Loucy (cell line): ENCODE data around the gene KRT35.

Source experiments
- H2AFZ ChIP-seq: fragments of 200-600 bp; sonication (generic); 2 replicates; pipeline ENCODE4 v1.6.0; 2016; ENCODE audit warnings: antibody characterized with exemption, mild to moderate bottlenecking, low read length, moderate library complexity
- H3F3A ChIP-seq: fragments of 200-600 bp; 2 replicates; pipeline ENCODE4 v1.6.0; 2016; ENCODE audit warnings: antibody characterized with exemption, low read depth, mild to moderate bottlenecking
- H3K27me3 ChIP-seq: fragments of 200-600 bp; sonication (generic); 2 replicates; pipeline ENCODE4 v1.6.1; 2014; ENCODE audit warnings: low read length, mild to moderate bottlenecking; ENCODE audit not compliant: insufficient read depth, poor library complexity, severe bottlenecking
- H3K36me3 ChIP-seq: fragments of 200-600 bp; sonication (generic); 2 replicates; pipeline ENCODE4 v1.6.1; 2016; ENCODE audit warnings: low read length; ENCODE audit not compliant: insufficient read depth
- H3K4me1 ChIP-seq: fragments of 200-600 bp; sonication (generic); 2 replicates; pipeline ENCODE4 v1.5.1; 2014; ENCODE audit warnings: low read length, mild to moderate bottlenecking; ENCODE audit not compliant: insufficient read depth, poor library complexity, severe bottlenecking
- H3K4me2 ChIP-seq: fragments of 200-600 bp; sonication (generic); 2 replicates; pipeline ENCODE4 v1.6.0; 2014; ENCODE audit warnings: antibody characterized with exemption, low read length, low read depth, mild to moderate bottlenecking; ENCODE audit not compliant: poor library complexity, severe bottlenecking
- H3K4me3 ChIP-seq: fragments of 200-600 bp; sonication (generic); 2 replicates; pipeline ENCODE4 v1.5.1; 2014; ENCODE audit warnings: low read length, mild to moderate bottlenecking, mixed read lengths; ENCODE audit not compliant: poor library complexity, severe bottlenecking
- H3K79me2 ChIP-seq: fragments of 200-600 bp; sonication (generic); 2 replicates; pipeline ENCODE4 v1.6.1; 2014; ENCODE audit warnings: low read length; ENCODE audit not compliant: insufficient read depth
- H3K9ac ChIP-seq: fragments of 200-600 bp; sonication (generic); 2 replicates; pipeline ENCODE4 v1.6.0; 2014; ENCODE audit warnings: mild to moderate bottlenecking, low read depth, low read length, moderate library complexity; ENCODE audit not compliant: poor library complexity, severe bottlenecking
- H3K9me2 ChIP-seq: fragments of 200-600 bp; sonication (generic); replicated peaks from 2 replicates; pipeline ENCODE4 v1.6.1; 2016; ENCODE audit warnings: low read depth, low read length, mixed read lengths
- H3K9me3 ChIP-seq: fragments of 200-600 bp; sonication (generic); 2 replicates; pipeline ENCODE4 v1.6.1; 2014; ENCODE audit warnings: mild to moderate bottlenecking, antibody characterized with exemption, low read length, low read depth; ENCODE audit not compliant: insufficient read depth
- H4K20me1 ChIP-seq: fragments of 200-600 bp; sonication (generic); 2 replicates; pipeline ENCODE4 v1.6.0; 2014; ENCODE audit warnings: antibody characterized with exemption, low read length, mild to moderate bottlenecking; ENCODE audit not compliant: insufficient read depth, poor library complexity, severe bottlenecking
- EZH2phosphoT487 ChIP-seq: fragments of 200-600 bp; IDR thresholded peaks from 2 replicates; pipeline ENCODE4 v1.6.1; 2018; ENCODE audit warnings: antibody characterized with exemption, mild to moderate bottlenecking, moderate library complexity, borderline replicate concordance
- TF ChIP-seq, protein P1 (sequence below): fragments of 200-600 bp; sonication (generic); conservative IDR thresholded peaks from 2 replicates; pipeline ENCODE4 v1.5.1; 2014; ENCODE audit warnings: mild to moderate bottlenecking, antibody characterized with exemption, low read length

KRT35 gene

DNA sequence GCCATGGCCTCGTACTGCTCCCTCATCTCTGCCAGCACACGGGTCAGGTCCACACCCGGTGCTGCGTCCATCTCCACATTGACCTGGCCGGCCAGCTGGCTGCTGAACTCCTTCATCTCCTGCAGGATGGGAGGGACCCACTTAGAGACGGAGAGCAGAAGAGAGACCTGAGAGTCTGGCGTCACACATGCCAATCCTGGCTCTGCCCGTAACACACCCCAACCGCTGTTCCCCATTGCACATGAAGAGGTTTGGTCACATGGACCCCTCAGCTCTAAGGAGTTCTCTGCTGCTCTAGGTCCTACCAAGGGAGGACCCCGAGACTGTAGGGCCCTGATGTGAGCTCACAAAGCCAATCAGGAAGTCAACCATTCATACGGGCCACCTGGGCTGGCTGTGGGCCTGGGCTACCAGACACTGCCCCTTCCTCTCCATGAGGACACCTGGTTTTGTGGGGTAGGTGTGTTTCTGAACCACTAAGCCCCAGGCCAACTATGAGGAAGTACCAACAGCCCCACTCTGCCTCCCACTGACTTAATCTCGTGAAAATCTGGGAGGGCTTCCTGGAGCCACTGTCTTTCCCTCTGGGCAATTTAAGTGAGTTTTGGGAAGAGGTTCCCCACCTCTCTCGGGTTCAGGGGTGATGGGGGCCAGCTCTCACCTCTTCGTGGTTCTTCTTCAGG, 35.3 kb upstream of the KRT35 start:
- Histone ChIP-seq H3K4me2 (no peak overlapping the region), H3K9ac (no peak overlapping the region), H3K4me3 (no peak overlapping the region), H3K4me1 (no peaks in the 10 kb centered on the region), H3K79me2 (no peaks in the 10 kb centered on the region), H3K9me3 (no peaks in the 10 kb centered on the region), H2AFZ (no peak overlapping the region), H3K27me3 (no peaks in the 10 kb centered on the region), H3F3A (no peaks in the 10 kb centered on the region), H3K9me2 (no peaks in the 10 kb centered on the region), H3K36me3 (no peaks in the 10 kb centered on the region), H4K20me1 (no peaks in the 10 kb centered on the region)
- TF ChIP-seq, protein P1, sequence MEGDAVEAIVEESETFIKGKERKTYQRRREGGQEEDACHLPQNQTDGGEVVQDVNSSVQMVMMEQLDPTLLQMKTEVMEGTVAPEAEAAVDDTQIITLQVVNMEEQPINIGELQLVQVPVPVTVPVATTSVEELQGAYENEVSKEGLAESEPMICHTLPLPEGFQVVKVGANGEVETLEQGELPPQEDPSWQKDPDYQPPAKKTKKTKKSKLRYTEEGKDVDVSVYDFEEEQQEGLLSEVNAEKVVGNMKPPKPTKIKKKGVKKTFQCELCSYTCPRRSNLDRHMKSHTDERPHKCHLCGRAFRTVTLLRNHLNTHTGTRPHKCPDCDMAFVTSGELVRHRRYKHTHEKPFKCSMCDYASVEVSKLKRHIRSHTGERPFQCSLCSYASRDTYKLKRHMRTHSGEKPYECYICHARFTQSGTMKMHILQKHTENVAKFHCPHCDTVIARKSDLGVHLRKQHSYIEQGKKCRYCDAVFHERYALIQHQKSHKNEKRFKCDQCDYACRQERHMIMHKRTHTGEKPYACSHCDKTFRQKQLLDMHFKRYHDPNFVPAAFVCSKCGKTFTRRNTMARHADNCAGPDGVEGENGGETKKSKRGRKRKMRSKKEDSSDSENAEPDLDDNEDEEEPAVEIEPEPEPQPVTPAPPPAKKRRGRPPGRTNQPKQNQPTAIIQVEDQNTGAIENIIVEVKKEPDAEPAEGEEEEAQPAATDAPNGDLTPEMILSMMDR, result no peak
- no peak for TF ChIP-seq EZH2phosphoT487

DNA sequence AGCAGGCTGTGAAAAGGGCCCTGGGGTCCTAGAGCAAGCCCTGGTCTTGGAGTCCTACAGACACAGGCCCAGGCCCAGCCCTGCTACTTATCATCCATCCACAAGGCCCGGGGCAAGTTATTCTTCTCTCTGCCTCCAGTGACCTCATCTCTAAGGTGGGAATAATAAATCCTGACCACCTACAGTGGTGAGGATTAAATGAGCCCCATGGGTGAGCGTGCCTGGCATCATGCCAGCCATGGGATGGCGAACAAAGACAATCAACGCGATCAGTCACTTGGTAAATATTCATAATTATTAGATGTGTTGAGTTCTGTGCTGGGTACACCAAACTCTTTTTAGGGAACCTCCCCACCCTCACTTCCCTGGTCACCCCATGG, 32.2 kb upstream of the KRT35 start:
- no peak overlapping the region for H3K4me3 ChIP-seq
- no peaks in the 10 kb centered on the region for H3K9me2 ChIP-seq
- H3K9me3 ChIP-seq, result no peaks in the 10 kb centered on the region
- no peak overlapping the region for H3K4me2 ChIP-seq
- no peaks in the 10 kb centered on the region for H3K4me1 ChIP-seq
- H3F3A ChIP-seq, result no peaks in the 10 kb centered on the region
- H3K9ac ChIP-seq, result no peak overlapping the region
- no peaks in the 10 kb centered on the region for H3K27me3 ChIP-seq
- H3K79me2 ChIP-seq, result no peaks in the 10 kb centered on the region
- no peaks in the 10 kb centered on the region for H4K20me1 ChIP-seq
- no peak overlapping the region for H2AFZ ChIP-seq
- no peaks in the 10 kb centered on the region for H3K36me3 ChIP-seq
- TF ChIP-seq, protein P1, result no peak
- TF ChIP-seq EZH2phosphoT487, result no peak

DNA sequence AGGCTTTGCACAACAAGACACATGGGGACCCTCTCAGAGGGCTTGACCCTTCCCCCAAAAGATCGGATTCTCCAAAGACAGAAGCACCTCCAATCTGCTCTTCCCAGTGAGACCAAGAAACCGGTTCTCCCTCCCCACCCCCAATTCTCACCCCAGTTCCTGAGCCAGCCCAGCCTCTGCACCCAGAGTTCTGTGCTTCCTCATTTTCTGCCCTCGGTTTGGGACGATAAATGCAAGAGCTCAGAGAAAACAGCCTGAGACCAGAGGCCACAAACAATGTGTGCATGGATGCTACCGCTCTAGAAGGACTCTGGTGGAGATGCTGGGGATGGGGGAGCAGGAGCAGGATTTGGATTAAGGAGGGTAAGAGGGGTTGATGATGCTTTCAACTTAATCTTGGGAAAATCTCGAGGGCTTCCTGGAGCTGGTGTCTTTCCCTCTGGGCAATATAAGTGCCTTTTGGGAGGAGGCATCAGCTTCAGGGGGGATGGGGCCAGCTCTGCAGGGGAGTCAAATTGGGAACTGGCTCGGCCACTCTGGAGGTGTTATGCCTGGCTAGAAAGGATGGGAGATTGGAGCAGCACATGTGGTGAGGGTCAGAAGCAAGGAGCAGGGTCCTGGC, 31.7 kb upstream of the KRT35 start:
- H2AFZ ChIP-seq, result no peak overlapping the region
- H3K27me3 ChIP-seq, result no peaks in the 10 kb centered on the region
- no peaks in the 10 kb centered on the region for H3K9me2 ChIP-seq
- H3K36me3 ChIP-seq, result no peaks in the 10 kb centered on the region
- H3K79me2 ChIP-seq, result no peaks in the 10 kb centered on the region
- H3K4me2 ChIP-seq, result no peak overlapping the region
- H3K4me1 ChIP-seq, result no peaks in the 10 kb centered on the region
- no peaks in the 10 kb centered on the region for H3F3A ChIP-seq
- H3K9me3 ChIP-seq, result no peaks in the 10 kb centered on the region
- H4K20me1 ChIP-seq, result no peaks in the 10 kb centered on the region
- H3K9ac ChIP-seq, result no peak overlapping the region
- no peak for TF ChIP-seq EZH2phosphoT487
- TF ChIP-seq, protein P1, result no peak
- no peak overlapping the region for H3K4me3 ChIP-seq
